K562 (cell line): ENCODE data around the gene CTU1. TPM values are rescaled to one million over a fixed set of nuclear protein-coding genes. Genes with fewer than 3 reads are reported as not detected.

ENCODE experiments used
- ATAC-seq: fragments of 200-7000 bp; cut with Tn5 transposase; 3 replicates; pipeline ENCODE4 v1.9.1; 2020; ENCODE audit warnings: moderate library complexity
- BruUV-seq: library from RNA; stranded (reverse); fragments of 400-500 nt; replicated peaks from 2 replicates; lab custom pipeline; 2021; lab: Mats Ljungman, UMichigan
- CTCF ChIA-PET: fragments of 300-600 bp; formaldehyde crosslinking; extraction: SDS; loops from one replicate; lab custom pipeline; 2021; ENCODE audit warnings: low intra/inter-chr PET ratio; lab: Yijun Ruan, JAX
- POLR2A ChIA-PET: fragments of 300-600, 350-650 bp; sonication (Branson Sonifier 250); formaldehyde crosslinking; extraction: SDS; loops from one replicate; lab custom pipeline; 2021; ENCODE audit warnings: antibody characterized with exemption, inconsistent platforms; lab: Yijun Ruan, JAX
- DNase-seq, 4 experiments: peaks; one replicate each; pipeline versions ENCODE4 v3.0.0 to v3.0.0-alpha.2; 2011 to 2018; ENCODE audit warnings: low spot score in 3 of 4, mixed read lengths in 3 of 4; ENCODE audit errors: extremely low read depth in 1 of 4
- FAIRE-seq: peaks from 2 replicates; lab custom pipeline; 2011; peaks lifted over from hg19 to GRCh38; lab: Jason Lieb, UNC
- H2AFZ ChIP-seq: 2 replicates; pipeline ENCODE4 v1.6.0; 2011; ENCODE audit warnings: low read depth, low read length, control low read depth, inconsistent platforms
- H3K27ac ChIP-seq: fragments of 200-600 bp; 3 replicates; pipeline ENCODE4 v1.8.0; 2011; ENCODE audit warnings: low read depth, mild to moderate bottlenecking, control low read depth, inconsistent platforms, low read length, moderate library complexity, mixed read lengths; ENCODE audit errors: extremely low read depth
- H3K27me3 ChIP-seq, 2 experiments: fragments of 300-600 bp in 1 of 2; 2 replicates in 1 of 2; 3 replicates in 1 of 2; pipeline versions ENCODE4 v1.6.0 to v1.8.0; 2011; ENCODE audit warnings: inconsistent platforms in 2 of 2, low read length in 2 of 2, mild to moderate bottlenecking in 1 of 2, mixed read lengths in 1 of 2, moderate library complexity in 1 of 2; ENCODE audit not compliant: control insufficient read depth in 2 of 2, insufficient read depth in 2 of 2
- H3K36me3 ChIP-seq: fragments of 300-600 bp; 3 replicates; pipeline ENCODE4 v1.8.0; 2011; ENCODE audit warnings: mild to moderate bottlenecking, low read length, inconsistent platforms; ENCODE audit not compliant: control insufficient read depth, insufficient read depth
- H3K4me1 ChIP-seq, 2 experiments: fragments of 200-600 bp in 1 of 2; replicated peaks in 1 of 2; 2 replicates in 1 of 2; 3 replicates in 1 of 2; pipeline versions ENCODE4 v1.5.1 to v1.8.0; 2011; ENCODE audit warnings: inconsistent platforms in 2 of 2, low read length in 2 of 2, mild to moderate bottlenecking in 1 of 2, mixed read lengths in 1 of 2, moderate library complexity in 1 of 2; ENCODE audit not compliant: control insufficient read depth in 2 of 2, insufficient read depth in 2 of 2
- H3K4me2 ChIP-seq: 2 replicates; pipeline ENCODE4 v1.6.1; 2011; ENCODE audit warnings: low read length, control low read depth, inconsistent platforms, mixed read lengths; ENCODE audit not compliant: insufficient read depth
- H3K4me3 ChIP-seq: fragments of 200-600 bp; sonication (generic), shearing (Covaris generic); 2 replicates; pipeline ENCODE4 v1.5.1; 2016; ENCODE audit warnings: control low read depth, inconsistent platforms
- H3K79me2 ChIP-seq: fragments of 200-600 bp; 3 replicates; pipeline ENCODE4 v1.8.0; 2011; ENCODE audit warnings: low read length, inconsistent platforms; ENCODE audit not compliant: control insufficient read depth, insufficient read depth
- H3K9ac ChIP-seq, 2 experiments: 2 replicates each; pipeline versions ENCODE4 v1.6.0 to v1.6.1; 2011; ENCODE audit warnings: low read depth in 2 of 2, low read length in 2 of 2, control low read depth in 1 of 2, inconsistent platforms in 1 of 2, mild to moderate bottlenecking in 1 of 2, mixed read lengths in 1 of 2; ENCODE audit not compliant: insufficient read depth in 1 of 2
- H3K9me1 ChIP-seq: one replicate; pipeline ENCODE4 v1.6.0; 2011; ENCODE audit warnings: inconsistent platforms, mild to moderate bottlenecking, low read length, moderate library complexity; ENCODE audit not compliant: control insufficient read depth, insufficient read depth
- H3K9me3 ChIP-seq: replicated peaks from 2 replicates; pipeline ENCODE4 v1.5.1; 2011; ENCODE audit warnings: low read depth, low read length, inconsistent platforms; ENCODE audit not compliant: control insufficient read depth, insufficient read depth
- H4K20me1 ChIP-seq: replicated peaks from 2 replicates; pipeline ENCODE4 v1.6.1; 2011; ENCODE audit warnings: low read length, inconsistent platforms, mixed read lengths; ENCODE audit not compliant: control insufficient read depth, insufficient read depth
- ARID2 ChIP-seq: fragments of 450-650 bp; IDR thresholded peaks from 2 replicates; pipeline ENCODE4 v1.6.1; 2017; ENCODE audit warnings: antibody characterized with exemption, mild to moderate bottlenecking
- ASH1L ChIP-seq: fragments of 450-650 bp; IDR thresholded peaks from 2 replicates; pipeline ENCODE4 v1.6.1; 2018; ENCODE audit warnings: borderline replicate concordance, mild to moderate bottlenecking, low read depth; ENCODE audit not compliant: partially characterized antibody
- FOS ChIP-seq: IDR thresholded peaks from 3 replicates; pipeline ENCODE4 v1.6.1; 2011; ENCODE audit not compliant: insufficient read length; ENCODE audit errors: extremely low read depth
- HMG20A ChIP-seq: fragments of 450-650 bp; formaldehyde crosslinking; conservative IDR thresholded peaks from 2 replicates; pipeline ENCODE4 v1.4.0; 2020; ENCODE audit warnings: mild to moderate bottlenecking, mixed read lengths
- NR1H2 ChIP-seq: sonication (generic); formaldehyde crosslinking; IDR thresholded peaks from 2 replicates; pipeline ENCODE4 v1.4.0; 2020; ENCODE audit warnings: mild to moderate bottlenecking, missing genetic modification reagents
- SMARCA5 ChIP-seq: fragments of 450-650 bp; IDR thresholded peaks from 2 replicates; pipeline ENCODE4 v1.6.1; 2016
- SRSF3 ChIP-seq: fragments of 200-400 bp; formaldehyde crosslinking; IDR thresholded peaks from 2 replicates; pipeline ENCODE4 v1.6.1; 2016; ENCODE audit warnings: mild to moderate bottlenecking, low read length, moderate library complexity; ENCODE audit not compliant: insufficient read depth
- ZKSCAN1 ChIP-seq: fragments of 150-350 bp; IDR thresholded peaks from 2 replicates; pipeline ENCODE4 v1.6.1; 2016; ENCODE audit warnings: low read depth, low read length
- ZNF224 ChIP-seq: sonication (generic); formaldehyde crosslinking; IDR thresholded peaks from 2 replicates; pipeline ENCODE4 v1.8.0; 2022; ENCODE audit warnings: mild to moderate bottlenecking, missing genetic modification reagents
- WGBS: fragments of 100-300 bp; shearing (Covaris generic); methylation state at CpG from one replicate; pipeline ENCODE4 v1.1.6; 2016; ENCODE audit warnings: low coverage, mixed read lengths; ENCODE audit not compliant: insufficient coverage; ENCODE audit errors: missing lambda C conversion rate; 5-methylcytosine and 5-hydroxymethylcytosine counted together
- in situ Hi-C: fragments of 300-500 bp; cut with MboI; formaldehyde crosslinking; loops from 4 replicates; pipeline ENCODE4 v1.15.0; 2018; ENCODE audit warnings: inconsistent platforms, mixed read lengths
- intact Hi-C: fragments of 100-400 bp; cut with micrococcal nuclease; formaldehyde crosslinking; loops from 2 replicates; pipeline ENCODE4 v1.14.2; 2022
- polyA plus RNA-seq, 8 experiments: library from polyadenylated mRNA; depleted of rRNA in 4 of 8; stranded (reverse) in 5 of 8; unstranded in 3 of 8; fragments of >200 nt; fragmentation: Nextera tagmentation in 2 of 8; fragmentation: Illumina TruSeq in 1 of 8; extraction: Ambion mirVana in 2 of 8; extraction: Trizol in 1 of 8; gene quantifications; 2 replicates each; pipeline versions ENCODE4 v1.2.1 to v1.2.3, GENCODE V29; 2011 to 2014; ENCODE audit warnings: inconsistent platforms in 1 of 8, missing spikeins in 1 of 8
- total RNA-seq, 7 experiments: library from RNA; depleted of rRNA in 6 of 7; stranded (reverse); fragments of >200 nt in 6 of 7; fragmentation: Illumina TruSeq in 2 of 7; extraction: Trizol in 2 of 7; gene quantifications; 2 replicates each; pipeline versions ENCODE4 v1.2.1 to v1.2.3, GENCODE V29; 2011 to 2021; ENCODE audit warnings: low replicate concordance in 1 of 7
- TF ChIP-seq, protein P1 (sequence below): sonication (generic); formaldehyde crosslinking; IDR thresholded peaks from 2 replicates; pipeline ENCODE4 v1.8.0; 2023; ENCODE audit warnings: mild to moderate bottlenecking, missing genetic modification reagents
- TF ChIP-seq, protein P2 (sequence below), 3 experiments: fragments of 200-800 bp in 1 of 3; fragments of 250-450 bp in 1 of 3; fragments of 450-650 bp in 1 of 3; sonication (Bioruptor Pico) in 1 of 3; sonication (Bioruptor generic) in 1 of 3; formaldehyde crosslinking in 1 of 3; IDR thresholded peaks; 2 replicates each; pipeline versions ENCODE4 v1.6.1 to v1.8.0; 2016 to 2022; ENCODE audit warnings: mild to moderate bottlenecking in 2 of 3, missing genetic modification characterization in 2 of 3, missing compliant biosample characterization in 1 of 3, moderate library complexity in 1 of 3

The CTU1 gene
- total and polyA plus RNA-seq, 9 of the 15 experiments (the other 6 are each of a cell fraction or from before 2014, with no cell fraction given), result 0.03 to 18.4 (median 2.3) TPM; not detected in 1

DNA sequence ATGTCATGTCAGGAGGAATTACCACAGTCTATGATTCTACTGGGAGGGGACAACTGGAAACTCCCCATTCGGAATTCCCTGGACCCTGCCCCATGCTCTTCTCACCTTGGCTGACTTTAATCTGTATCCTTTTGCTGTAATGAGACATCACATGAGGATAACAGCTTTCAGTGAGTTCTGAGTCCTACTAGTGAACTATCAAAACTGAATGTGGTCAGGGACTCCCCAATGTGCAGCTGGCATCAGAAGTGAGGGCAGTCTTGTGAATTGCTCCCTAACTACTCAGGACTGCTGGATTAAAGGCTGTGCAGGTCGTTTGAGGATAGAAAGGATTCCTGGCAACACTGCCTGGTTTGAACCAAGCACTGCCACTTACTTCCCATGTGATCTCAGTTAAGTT, 49.1 kb upstream of the CTU1 start:
- no peaks in the 10 kb centered on the region for H3K9me1 ChIP-seq
- in situ Hi-C loops, result loop anchor here (5.0 to 25.0 kb wide), 2 partner anchors 100 to 505 kb away; no protein-coding TSS in a partner anchor
- H3K4me3 ChIP-seq, result no peak overlapping the region
- no TSS peak for BruUV-seq
- H3K79me2 ChIP-seq, result no peaks in the 10 kb centered on the region
- no peak overlapping the region for H3K27ac ChIP-seq
- peaks cover 0 to 9% of the 10 kb centered on the region in 2 experiments; a peak in 2 of 5 replicates for H3K4me1 ChIP-seq
- FAIRE-seq (no peak), ATAC-seq (no peak), DNase-seq (no peak)
- POLR2A ChIA-PET, result interaction anchor here (1.1 to 1.4 kb wide), 2 partner anchors 9 to 13 kb away, joined by 3 to 5 read pairs; no protein-coding TSS in a partner anchor
- 0% methylated on average over 2 of the region's 2 CpGs for WGBS
- H3K4me2 ChIP-seq, result no peak overlapping the region
- TF ChIP-seq, protein P1, sequence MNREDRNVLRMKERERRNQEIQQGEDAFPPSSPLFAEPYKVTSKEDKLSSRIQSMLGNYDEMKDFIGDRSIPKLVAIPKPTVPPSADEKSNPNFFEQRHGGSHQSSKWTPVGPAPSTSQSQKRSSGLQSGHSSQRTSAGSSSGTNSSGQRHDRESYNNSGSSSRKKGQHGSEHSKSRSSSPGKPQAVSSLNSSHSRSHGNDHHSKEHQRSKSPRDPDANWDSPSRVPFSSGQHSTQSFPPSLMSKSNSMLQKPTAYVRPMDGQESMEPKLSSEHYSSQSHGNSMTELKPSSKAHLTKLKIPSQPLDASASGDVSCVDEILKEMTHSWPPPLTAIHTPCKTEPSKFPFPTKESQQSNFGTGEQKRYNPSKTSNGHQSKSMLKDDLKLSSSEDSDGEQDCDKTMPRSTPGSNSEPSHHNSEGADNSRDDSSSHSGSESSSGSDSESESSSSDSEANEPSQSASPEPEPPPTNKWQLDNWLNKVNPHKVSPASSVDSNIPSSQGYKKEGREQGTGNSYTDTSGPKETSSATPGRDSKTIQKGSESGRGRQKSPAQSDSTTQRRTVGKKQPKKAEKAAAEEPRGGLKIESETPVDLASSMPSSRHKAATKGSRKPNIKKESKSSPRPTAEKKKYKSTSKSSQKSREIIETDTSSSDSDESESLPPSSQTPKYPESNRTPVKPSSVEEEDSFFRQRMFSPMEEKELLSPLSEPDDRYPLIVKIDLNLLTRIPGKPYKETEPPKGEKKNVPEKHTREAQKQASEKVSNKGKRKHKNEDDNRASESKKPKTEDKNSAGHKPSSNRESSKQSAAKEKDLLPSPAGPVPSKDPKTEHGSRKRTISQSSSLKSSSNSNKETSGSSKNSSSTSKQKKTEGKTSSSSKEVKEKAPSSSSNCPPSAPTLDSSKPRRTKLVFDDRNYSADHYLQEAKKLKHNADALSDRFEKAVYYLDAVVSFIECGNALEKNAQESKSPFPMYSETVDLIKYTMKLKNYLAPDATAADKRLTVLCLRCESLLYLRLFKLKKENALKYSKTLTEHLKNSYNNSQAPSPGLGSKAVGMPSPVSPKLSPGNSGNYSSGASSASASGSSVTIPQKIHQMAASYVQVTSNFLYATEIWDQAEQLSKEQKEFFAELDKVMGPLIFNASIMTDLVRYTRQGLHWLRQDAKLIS (CRISPR knock-in tag), result no peak
- TF ChIP-seq ASH1L (no peak), FOS (no peak), HMG20A (CRISPR knock-in tag) (no peak), ARID2 (no peak), SMARCA5 (no peak), SRSF3 (no peak), ZKSCAN1 (no peak), NR1H2 (CRISPR knock-in tag) (no peak), ZNF224 (CRISPR knock-in tag) (no peak)
- TF ChIP-seq, protein P2, sequence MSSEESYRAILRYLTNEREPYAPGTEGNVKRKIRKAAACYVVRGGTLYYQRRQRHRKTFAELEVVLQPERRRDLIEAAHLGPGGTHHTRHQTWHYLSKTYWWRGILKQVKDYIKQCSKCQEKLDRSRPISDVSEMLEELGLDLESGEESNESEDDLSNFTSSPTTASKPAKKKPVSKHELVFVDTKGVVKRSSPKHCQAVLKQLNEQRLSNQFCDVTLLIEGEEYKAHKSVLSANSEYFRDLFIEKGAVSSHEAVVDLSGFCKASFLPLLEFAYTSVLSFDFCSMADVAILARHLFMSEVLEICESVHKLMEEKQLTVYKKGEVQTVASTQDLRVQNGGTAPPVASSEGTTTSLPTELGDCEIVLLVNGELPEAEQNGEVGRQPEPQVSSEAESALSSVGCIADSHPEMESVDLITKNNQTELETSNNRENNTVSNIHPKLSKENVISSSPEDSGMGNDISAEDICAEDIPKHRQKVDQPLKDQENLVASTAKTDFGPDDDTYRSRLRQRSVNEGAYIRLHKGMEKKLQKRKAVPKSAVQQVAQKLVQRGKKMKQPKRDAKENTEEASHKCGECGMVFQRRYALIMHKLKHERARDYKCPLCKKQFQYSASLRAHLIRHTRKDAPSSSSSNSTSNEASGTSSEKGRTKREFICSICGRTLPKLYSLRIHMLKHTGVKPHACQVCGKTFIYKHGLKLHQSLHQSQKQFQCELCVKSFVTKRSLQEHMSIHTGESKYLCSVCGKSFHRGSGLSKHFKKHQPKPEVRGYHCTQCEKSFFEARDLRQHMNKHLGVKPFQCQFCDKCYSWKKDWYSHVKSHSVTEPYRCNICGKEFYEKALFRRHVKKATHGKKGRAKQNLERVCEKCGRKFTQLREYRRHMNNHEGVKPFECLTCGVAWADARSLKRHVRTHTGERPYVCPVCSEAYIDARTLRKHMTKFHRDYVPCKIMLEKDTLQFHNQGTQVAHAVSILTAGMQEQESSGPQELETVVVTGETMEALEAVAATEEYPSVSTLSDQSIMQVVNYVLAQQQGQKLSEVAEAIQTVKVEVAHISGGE (CRISPR knock-in tag; IDR thresholded peaks at IDR 0.05), result no peak
- H3K9me3 ChIP-seq, result no peaks in the 10 kb centered on the region
- H3K27me3 ChIP-seq, result peaks cover 10 to 31% of the 10 kb centered on the region in 2 experiments
- intact Hi-C loops, result loop anchor here (10.0 kb wide), 1 partner anchor 498 kb away; no protein-coding TSS in a partner anchor
- no peaks in the 10 kb centered on the region; the same call in 1 of the 2 replicates for H4K20me1 ChIP-seq
- no peak overlapping the region for H2AFZ ChIP-seq
- H3K9ac ChIP-seq, result no peak overlapping the region
- no peaks in the 10 kb centered on the region for H3K36me3 ChIP-seq
- CTCF ChIA-PET, result no interaction called here
